K562 (cell line): ENCODE results near the gene ARHGAP31. TPM values are rescaled to one million over a fixed set of nuclear protein-coding genes. Genes with fewer than 3 reads are reported as not detected.
A peak's percentile ranks its signal among the peaks of the same experiment; 100 is the strongest.
"Not testable (repeated sequence)": the region's sequence is repeated elsewhere in the genome, so short reads cannot be mapped to it uniquely, and the experiment has no call there.

Source experiments
- ATAC-seq: fragments of 200-7000 bp; cut with Tn5 transposase; 3 replicates; pipeline ENCODE4 v1.9.1; 2020; ENCODE audit warnings: moderate library complexity
- BruUV-seq: library from RNA; stranded (reverse); fragments of 400-500 nt; replicated peaks from 2 replicates; lab custom pipeline; 2021; lab: Mats Ljungman, UMichigan
- CTCF ChIA-PET: fragments of 300-600 bp; formaldehyde crosslinking; extraction: SDS; loops from one replicate; lab custom pipeline; 2021; ENCODE audit warnings: low intra/inter-chr PET ratio; lab: Yijun Ruan, JAX
- POLR2A ChIA-PET: fragments of 300-600, 350-650 bp; sonication (Branson Sonifier 250); formaldehyde crosslinking; extraction: SDS; loops from one replicate; lab custom pipeline; 2021; ENCODE audit warnings: antibody characterized with exemption, inconsistent platforms; lab: Yijun Ruan, JAX
- DNase-seq, 4 experiments: peaks; one replicate each; pipeline versions ENCODE4 v3.0.0 to v3.0.0-alpha.2; 2011 to 2018; ENCODE audit warnings: low spot score in 3 of 4, mixed read lengths in 3 of 4; ENCODE audit errors: extremely low read depth in 1 of 4
- FAIRE-seq: peaks from 2 replicates; lab custom pipeline; 2011; peaks lifted over from hg19 to GRCh38; lab: Jason Lieb, UNC
- H2AFZ ChIP-seq: 2 replicates; pipeline ENCODE4 v1.6.0; 2011; ENCODE audit warnings: low read depth, low read length, control low read depth, inconsistent platforms
- H3K27ac ChIP-seq: fragments of 200-600 bp; 3 replicates; pipeline ENCODE4 v1.8.0; 2011; ENCODE audit warnings: low read depth, mild to moderate bottlenecking, control low read depth, inconsistent platforms, low read length, moderate library complexity, mixed read lengths; ENCODE audit errors: extremely low read depth
- H3K27me3 ChIP-seq, 2 experiments: fragments of 300-600 bp in 1 of 2; 2 replicates in 1 of 2; 3 replicates in 1 of 2; pipeline versions ENCODE4 v1.6.0 to v1.8.0; 2011; ENCODE audit warnings: inconsistent platforms in 2 of 2, low read length in 2 of 2, mild to moderate bottlenecking in 1 of 2, mixed read lengths in 1 of 2, moderate library complexity in 1 of 2; ENCODE audit not compliant: control insufficient read depth in 2 of 2, insufficient read depth in 2 of 2
- H3K36me3 ChIP-seq: fragments of 300-600 bp; 3 replicates; pipeline ENCODE4 v1.8.0; 2011; ENCODE audit warnings: mild to moderate bottlenecking, low read length, inconsistent platforms; ENCODE audit not compliant: control insufficient read depth, insufficient read depth
- H3K4me1 ChIP-seq, 2 experiments: fragments of 200-600 bp in 1 of 2; replicated peaks in 1 of 2; 2 replicates in 1 of 2; 3 replicates in 1 of 2; pipeline versions ENCODE4 v1.5.1 to v1.8.0; 2011; ENCODE audit warnings: inconsistent platforms in 2 of 2, low read length in 2 of 2, mild to moderate bottlenecking in 1 of 2, mixed read lengths in 1 of 2, moderate library complexity in 1 of 2; ENCODE audit not compliant: control insufficient read depth in 2 of 2, insufficient read depth in 2 of 2
- H3K4me2 ChIP-seq: 2 replicates; pipeline ENCODE4 v1.6.1; 2011; ENCODE audit warnings: low read length, control low read depth, inconsistent platforms, mixed read lengths; ENCODE audit not compliant: insufficient read depth
- H3K4me3 ChIP-seq: fragments of 200-600 bp; sonication (generic), shearing (Covaris generic); 2 replicates; pipeline ENCODE4 v1.5.1; 2016; ENCODE audit warnings: control low read depth, inconsistent platforms
- H3K79me2 ChIP-seq: fragments of 200-600 bp; 3 replicates; pipeline ENCODE4 v1.8.0; 2011; ENCODE audit warnings: low read length, inconsistent platforms; ENCODE audit not compliant: control insufficient read depth, insufficient read depth
- H3K9ac ChIP-seq, 2 experiments: 2 replicates each; pipeline versions ENCODE4 v1.6.0 to v1.6.1; 2011; ENCODE audit warnings: low read depth in 2 of 2, low read length in 2 of 2, control low read depth in 1 of 2, inconsistent platforms in 1 of 2, mild to moderate bottlenecking in 1 of 2, mixed read lengths in 1 of 2; ENCODE audit not compliant: insufficient read depth in 1 of 2
- H3K9me1 ChIP-seq: one replicate; pipeline ENCODE4 v1.6.0; 2011; ENCODE audit warnings: inconsistent platforms, mild to moderate bottlenecking, low read length, moderate library complexity; ENCODE audit not compliant: control insufficient read depth, insufficient read depth
- H3K9me3 ChIP-seq: replicated peaks from 2 replicates; pipeline ENCODE4 v1.5.1; 2011; ENCODE audit warnings: low read depth, low read length, inconsistent platforms; ENCODE audit not compliant: control insufficient read depth, insufficient read depth
- H4K20me1 ChIP-seq: replicated peaks from 2 replicates; pipeline ENCODE4 v1.6.1; 2011; ENCODE audit warnings: low read length, inconsistent platforms, mixed read lengths; ENCODE audit not compliant: control insufficient read depth, insufficient read depth
- NFYB ChIP-seq: IDR thresholded peaks from 2 replicates; pipeline ENCODE4 v1.6.1; 2011; ENCODE audit warnings: mild to moderate bottlenecking, moderate library complexity; ENCODE audit not compliant: insufficient read length; ENCODE audit errors: extremely low read depth
- RBM22 ChIP-seq: fragments of 200-400 bp; formaldehyde crosslinking; IDR thresholded peaks from 2 replicates; pipeline ENCODE4 v1.6.1; 2018; ENCODE audit warnings: low read length, low read depth; ENCODE audit not compliant: poor library complexity, severe bottlenecking
- XRCC4 ChIP-seq: IDR thresholded peaks from one replicate; pipeline ENCODE4 v1.6.1; 2011; ENCODE audit not compliant: insufficient read depth, insufficient read length; ENCODE audit errors: extremely low read depth
- ZNF263 ChIP-seq: sonication (generic); formaldehyde crosslinking; IDR thresholded peaks from 2 replicates; pipeline ENCODE4 v1.8.0; 2022; ENCODE audit warnings: mild to moderate bottlenecking, missing genetic modification reagents, borderline replicate concordance
- ZNF277 ChIP-seq: fragments of 250-450 bp; sonication (Bioruptor Pico); IDR thresholded peaks from 2 replicates; pipeline ENCODE4 v1.8.0; 2022; ENCODE audit warnings: inconsistent platforms, mild to moderate bottlenecking, moderate library complexity, borderline replicate concordance
- ZNF507 ChIP-seq: conservative IDR thresholded peaks from 2 replicates; pipeline ENCODE4 v1.6.1; 2017; ENCODE audit warnings: missing genetic modification characterization, missing compliant biosample characterization
- WGBS: fragments of 100-300 bp; shearing (Covaris generic); methylation state at CpG from one replicate; pipeline ENCODE4 v1.1.6; 2016; ENCODE audit warnings: low coverage, mixed read lengths; ENCODE audit not compliant: insufficient coverage; ENCODE audit errors: missing lambda C conversion rate; 5-methylcytosine and 5-hydroxymethylcytosine counted together
- in situ Hi-C: fragments of 300-500 bp; cut with MboI; formaldehyde crosslinking; loops from 4 replicates; pipeline ENCODE4 v1.15.0; 2018; ENCODE audit warnings: inconsistent platforms, mixed read lengths
- intact Hi-C: fragments of 100-400 bp; cut with micrococcal nuclease; formaldehyde crosslinking; loops from 2 replicates; pipeline ENCODE4 v1.14.2; 2022
- polyA plus RNA-seq, 8 experiments: library from polyadenylated mRNA; depleted of rRNA in 4 of 8; stranded (reverse) in 5 of 8; unstranded in 3 of 8; fragments of >200 nt; fragmentation: Nextera tagmentation in 2 of 8; fragmentation: Illumina TruSeq in 1 of 8; extraction: Ambion mirVana in 2 of 8; extraction: Trizol in 1 of 8; gene quantifications; 2 replicates each; pipeline versions ENCODE4 v1.2.1 to v1.2.3, GENCODE V29; 2011 to 2014; ENCODE audit warnings: inconsistent platforms in 1 of 8, missing spikeins in 1 of 8
- total RNA-seq, 7 experiments: library from RNA; depleted of rRNA in 6 of 7; stranded (reverse); fragments of >200 nt in 6 of 7; fragmentation: Illumina TruSeq in 2 of 7; extraction: Trizol in 2 of 7; gene quantifications; 2 replicates each; pipeline versions ENCODE4 v1.2.1 to v1.2.3, GENCODE V29; 2011 to 2021; ENCODE audit warnings: low replicate concordance in 1 of 7

Gene ARHGAP31
- total and polyA plus RNA-seq, 9 of the 15 experiments (the other 6 are each of a cell fraction or from before 2014, with no cell fraction given) = under 0.01 to 0.13 (median 0.06) TPM; not detected in 5

DNA sequence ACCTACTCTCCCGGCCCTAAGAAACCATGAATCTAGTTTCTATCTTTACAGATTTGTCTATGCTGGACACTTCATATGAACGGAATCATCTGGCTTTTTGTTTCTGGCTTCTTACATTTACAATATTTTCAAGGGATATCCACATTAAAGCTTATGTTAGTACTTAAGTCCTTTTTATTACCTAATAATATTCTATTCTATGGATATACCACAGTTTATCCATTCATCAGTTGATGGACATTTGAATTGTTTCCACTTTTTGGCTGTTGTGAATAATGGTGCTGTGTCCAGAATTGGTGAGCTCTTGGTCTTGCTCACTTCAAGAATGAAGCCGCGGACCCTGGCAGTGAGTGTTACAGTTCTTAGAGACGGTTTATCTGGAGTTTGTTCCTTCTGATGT, 42.6 kb downstream of the ARHGAP31 start (continued):
- TF ChIP-seq ZNF263 (CRISPR knock-in tag) = no peak
- no peak for TF ChIP-seq ZNF507 (tag)
- no peak for TF ChIP-seq XRCC4
- TF ChIP-seq RBM22 = no peak
- TF ChIP-seq ZNF277 (CRISPR knock-in tag) = no peak

DNA sequence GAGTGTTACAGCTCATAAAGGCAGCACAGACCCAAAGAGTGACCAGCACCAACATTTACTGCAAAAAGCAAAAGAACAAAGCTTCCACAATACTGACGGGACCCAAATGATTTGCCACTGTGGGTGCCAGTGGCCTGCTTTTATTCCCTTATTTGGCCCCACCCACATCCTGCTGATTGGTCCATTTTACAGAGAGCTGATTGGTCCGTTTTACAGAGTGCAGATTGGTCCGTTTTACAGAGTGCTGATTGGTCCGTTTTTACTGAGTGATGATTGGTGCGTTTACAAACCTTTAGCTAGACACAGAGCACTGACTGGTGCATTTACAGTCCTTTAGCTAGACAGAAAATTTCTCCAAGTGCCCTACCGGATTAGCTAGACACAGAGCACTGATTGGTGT, 43.2 kb downstream of the ARHGAP31 start:
- peak; percentile 58 for TF ChIP-seq NFYB
- H3K27ac ChIP-seq, H3K4me2 ChIP-seq, H3K4me1 ChIP-seq, in situ Hi-C loops, H3K4me3 ChIP-seq, H3K9me3 ChIP-seq, POLR2A ChIA-PET, H3K9ac ChIP-seq, H2AFZ ChIP-seq, H3K9me1 ChIP-seq, FAIRE-seq, intact Hi-C loops, H3K36me3 ChIP-seq, CTCF ChIA-PET, ATAC-seq, DNase-seq, H4K20me1 ChIP-seq, BruUV-seq, H3K79me2 ChIP-seq, H3K27me3 ChIP-seq: not testable (repeated sequence)
- WGBS = 29% methylated on average over 6 of the region's 6 CpGs
